GM12872 (cell line): Measurements from ENCODE around the gene ADAMTSL1.

Experiments used
- CTCF ChIP-seq: IDR thresholded peaks from 3 replicates; pipeline ENCODE4 v1.5.1; 2011; ENCODE audit warnings: low read depth, mild to moderate bottlenecking, low read length, moderate library complexity; ENCODE audit not compliant: insufficient read depth

ADAMTSL1 gene

GRCh38 chr9:18614116-18614515 is 140.2 kb downstream of the ADAMTSL1 start:
- no peak for TF ChIP-seq CTCF

GRCh38 chr9:18614651-18615050 is 140.7 kb downstream of the ADAMTSL1 start:
- no peak for TF ChIP-seq CTCF

- no peak for TF ChIP-seq CTCF
Observed at GRCh38 chr9:18616976-18617375, 143.0 kb downstream of the ADAMTSL1 start.

- TF ChIP-seq CTCF: no peak
Observed at GRCh38 chr9:18617759-18618158, 143.8 kb downstream of the ADAMTSL1 start.

GRCh38 chr9:18618862-18619261 is 144.9 kb downstream of the ADAMTSL1 start:
- no peak for TF ChIP-seq CTCF

GRCh38 chr9:18622186-18622836 is 148.4 kb downstream of the ADAMTSL1 start:
- TF ChIP-seq CTCF: no peak

- TF ChIP-seq CTCF: no peak
Observed at GRCh38 chr9:18623221-18624079, 149.5 kb downstream of the ADAMTSL1 start.
